HG03045 (cell line): Measurements from ENCODE around the gene SH3PXD2A.

ENCODE experiments used
- ATAC-seq: cut with Tn5 transposase; IDR thresholded peaks from one replicate; pipeline ENCODE4 v1.9.1; 2021; ENCODE audit warnings: mild to moderate bottlenecking, moderate library complexity; ENCODE audit not compliant: unreplicated experiment

Gene SH3PXD2A

DNA sequence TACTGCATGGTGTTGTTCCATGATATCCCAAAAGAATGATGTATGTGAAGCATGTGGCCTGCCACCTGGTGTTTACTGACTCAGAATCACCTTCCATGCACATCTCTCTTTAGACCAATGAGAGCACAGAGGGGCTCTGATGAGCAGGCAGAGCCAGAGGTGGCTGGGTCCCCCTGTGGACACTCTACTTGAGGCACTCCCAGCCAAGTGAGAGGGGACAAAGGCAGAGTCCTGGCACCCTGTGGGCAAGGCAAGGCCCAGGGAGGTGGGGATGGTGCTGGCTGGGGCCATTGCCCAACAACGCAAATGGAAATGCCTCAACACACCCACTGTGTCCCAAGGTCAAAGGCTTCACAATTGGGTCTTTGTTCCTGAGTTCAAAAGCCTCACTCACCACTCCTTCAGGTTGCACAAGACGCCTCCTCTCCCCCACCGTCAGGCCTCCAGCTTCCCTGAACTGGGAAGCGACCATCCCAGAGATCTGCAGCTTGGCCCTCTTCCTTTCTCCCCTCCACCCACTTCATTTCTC, 197.3 kb downstream of the SH3PXD2A start:
- no peak for ATAC-seq

DNA sequence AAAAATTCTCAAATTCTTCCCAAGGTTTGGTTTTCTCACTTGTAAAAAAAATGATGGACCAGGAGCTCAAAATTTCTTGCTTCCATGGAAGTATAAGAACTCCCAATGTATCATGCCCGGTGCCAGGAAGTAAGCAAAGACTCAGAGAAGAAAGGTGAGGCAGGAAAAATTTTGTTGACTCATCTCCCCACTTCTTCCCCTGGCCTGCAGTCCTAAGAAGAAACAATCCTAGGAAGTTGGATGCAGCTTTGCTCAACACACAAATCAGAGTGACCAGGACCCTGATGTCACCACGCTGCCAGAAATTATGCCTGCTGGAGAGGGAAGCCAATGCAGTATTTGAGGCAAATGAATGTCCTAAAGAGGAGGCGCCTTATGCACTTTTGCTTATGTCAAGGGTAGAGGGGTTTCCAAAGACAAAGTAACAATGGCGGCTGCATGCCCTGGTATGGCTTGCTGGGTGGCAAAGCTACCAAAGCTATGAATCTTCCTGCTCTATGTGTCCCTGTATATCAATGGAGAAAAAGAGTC, 198.2 kb downstream of the SH3PXD2A start:
- ATAC-seq: no peak

- no peak for ATAC-seq
Measured at GRCh38 chr10:103654925-103655324, 200.5 kb downstream of the SH3PXD2A start.

DNA sequence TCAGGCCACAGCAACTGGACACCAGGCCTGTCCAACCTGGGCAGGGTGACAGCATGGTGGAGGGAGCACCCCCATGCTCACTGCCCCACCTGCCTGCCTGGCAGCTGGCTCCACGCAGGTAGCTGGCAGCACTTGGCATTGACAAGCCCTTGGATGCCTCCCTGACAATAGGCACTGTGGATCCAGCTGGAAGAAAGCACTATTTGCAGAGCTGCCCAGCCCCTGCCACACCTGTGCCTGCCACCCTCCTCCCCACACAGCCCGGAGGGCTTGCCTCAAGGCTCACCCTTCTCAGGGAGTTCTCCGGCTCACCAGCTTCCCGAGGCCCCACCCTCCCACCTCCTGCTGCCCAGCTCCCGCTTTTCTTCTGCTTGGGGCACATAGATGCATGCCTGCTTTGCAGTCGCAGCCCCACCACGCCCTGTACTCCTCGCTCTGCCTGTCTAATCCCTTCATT, 201.8 kb downstream of the SH3PXD2A start:
- no peak for ATAC-seq

DNA sequence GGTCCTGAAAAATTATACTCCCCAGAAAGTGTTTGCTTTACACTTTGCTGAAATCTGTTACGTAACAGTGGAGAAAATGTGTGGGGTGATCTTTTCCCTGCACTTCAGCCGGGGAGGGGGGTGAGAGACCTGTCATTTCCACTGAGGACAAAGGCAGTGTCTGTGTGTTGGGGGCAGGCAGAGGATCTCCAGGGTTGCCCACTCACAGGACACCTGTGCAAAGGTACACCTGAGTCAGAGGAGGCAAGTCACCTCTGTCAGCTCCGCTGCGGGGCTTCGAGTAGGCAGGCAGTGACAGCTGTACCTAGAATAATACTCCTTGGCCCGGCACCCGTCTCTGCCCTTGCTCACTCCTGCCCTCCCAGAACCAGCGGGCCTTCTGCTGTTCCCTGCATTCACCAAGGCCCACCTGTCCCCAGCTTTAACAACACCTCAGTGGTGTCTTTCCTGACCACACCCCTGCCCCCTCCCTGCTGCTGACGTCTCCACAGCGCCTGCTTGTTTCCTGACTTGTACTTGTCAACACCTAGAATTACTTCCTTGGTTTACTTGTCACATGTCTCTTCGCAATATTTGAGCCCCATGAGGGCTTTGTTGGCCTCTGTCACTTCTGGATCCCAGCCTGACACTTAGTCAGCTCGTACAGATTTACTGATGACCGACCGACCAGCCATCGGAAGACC, 202.6 kb downstream of the SH3PXD2A start:
- ATAC-seq: no peak

GRCh38 chr10:103651783-103652476, 203.4 kb downstream of the SH3PXD2A start:
- no peak for ATAC-seq

DNA sequence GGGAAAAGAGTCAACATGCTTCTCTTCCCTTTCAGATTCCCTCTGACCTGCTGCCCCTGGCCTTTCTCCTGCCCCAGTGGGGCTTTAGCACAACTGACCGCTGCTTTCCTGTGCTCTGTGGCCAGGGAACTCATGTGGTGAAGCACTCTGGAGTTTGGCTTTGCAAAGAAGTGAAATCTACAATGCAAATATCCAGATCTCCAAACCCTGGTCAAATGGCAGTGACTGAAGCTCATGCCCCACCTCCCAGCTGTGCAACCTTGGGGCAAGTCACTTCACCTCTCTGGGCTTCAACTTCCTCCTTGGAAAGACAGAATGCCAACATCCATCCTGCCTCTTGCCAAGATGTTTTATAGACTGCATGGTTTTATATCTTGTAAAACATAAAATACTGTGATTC, 204.0 kb downstream of the SH3PXD2A start:
- ATAC-seq: no peak

- no peak for ATAC-seq
Measured at GRCh38 chr10:103649654-103650423, 205.5 kb downstream of the SH3PXD2A start.

- no peak for ATAC-seq
Measured at GRCh38 chr10:103648636-103649532, 206.5 kb downstream of the SH3PXD2A start.

DNA sequence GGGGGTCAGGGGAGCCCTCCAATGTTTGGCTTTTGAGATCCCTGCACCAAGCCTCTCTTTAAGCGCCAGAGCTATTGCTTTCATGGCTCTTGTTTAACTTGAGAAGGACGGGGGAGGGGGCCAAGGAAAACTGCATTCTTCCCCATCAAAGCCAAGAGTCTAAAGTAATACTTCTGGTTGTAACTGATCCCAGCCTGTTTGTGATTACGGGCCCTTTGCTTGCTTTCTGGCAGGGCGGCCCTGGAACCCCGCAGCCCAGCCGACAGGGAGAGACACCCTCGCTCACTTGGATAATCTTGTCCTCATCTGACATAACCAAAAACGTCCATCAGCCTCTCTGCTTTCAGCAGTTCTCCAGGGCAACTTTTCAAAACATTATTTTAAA, 207.1 kb downstream of the SH3PXD2A start:
- no peak for ATAC-seq

DNA sequence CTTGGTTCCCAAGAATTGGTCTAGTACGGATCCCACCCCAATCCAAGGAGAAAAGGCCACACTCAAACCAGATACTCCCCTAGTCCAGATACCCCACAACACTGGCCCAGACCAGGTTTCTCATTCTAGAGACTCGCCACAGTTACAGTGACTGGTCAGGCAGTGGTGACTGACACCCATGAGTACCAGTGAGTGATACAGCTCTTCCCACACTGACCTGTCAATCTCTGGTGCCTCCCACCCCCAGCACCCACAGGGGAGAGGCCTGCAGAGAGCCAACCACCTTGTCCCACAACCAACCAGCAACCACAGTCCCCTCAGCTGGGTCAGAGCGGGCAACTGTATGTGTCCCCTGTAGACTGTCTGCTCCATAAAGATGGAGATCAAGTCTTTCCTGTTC, 209.1 kb downstream of the SH3PXD2A start:
- ATAC-seq: no peak

GRCh38 chr10:103645141-103646054, 210.0 kb downstream of the SH3PXD2A start:
- no peak for ATAC-seq

DNA sequence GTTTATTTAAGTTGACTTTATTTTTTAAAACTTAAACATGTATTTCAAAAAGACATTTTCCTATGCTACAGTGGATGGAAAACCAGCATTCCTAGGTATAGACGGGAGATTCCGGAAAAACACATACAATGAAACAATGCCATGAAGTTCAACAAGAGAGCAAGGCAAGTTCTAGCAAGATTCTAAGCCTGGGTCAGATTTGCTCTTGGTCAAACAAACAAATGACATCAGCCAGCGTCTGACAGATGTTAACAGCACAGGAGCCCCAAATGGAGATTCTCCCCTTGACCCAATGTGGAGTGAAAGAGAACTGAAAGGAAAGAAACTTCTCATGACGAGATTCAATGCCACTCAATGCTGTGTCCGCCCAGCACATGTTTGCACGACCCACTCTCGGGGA, 212.0 kb downstream of the SH3PXD2A start:
- ATAC-seq: no peak

DNA sequence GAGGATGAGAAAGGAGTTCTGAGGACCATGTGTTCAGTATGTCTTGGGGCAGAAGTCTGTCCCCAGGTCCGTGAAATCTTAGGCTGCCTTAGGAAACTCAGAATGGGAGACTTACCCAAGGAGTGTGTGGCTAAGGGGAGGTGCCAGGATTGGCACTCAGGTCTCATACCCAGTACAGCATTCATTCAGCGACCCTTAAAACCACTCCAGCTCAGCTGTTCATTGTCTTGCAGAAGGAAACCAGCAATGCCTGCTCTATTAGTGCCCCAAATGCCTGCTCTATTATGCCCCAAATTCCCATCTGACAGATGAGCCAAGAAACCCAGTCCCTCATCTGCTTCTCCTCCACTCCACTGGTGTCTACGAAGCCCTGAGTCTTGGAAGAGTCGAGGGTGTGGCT, 214.1 kb downstream of the SH3PXD2A start:
- no peak for ATAC-seq

DNA sequence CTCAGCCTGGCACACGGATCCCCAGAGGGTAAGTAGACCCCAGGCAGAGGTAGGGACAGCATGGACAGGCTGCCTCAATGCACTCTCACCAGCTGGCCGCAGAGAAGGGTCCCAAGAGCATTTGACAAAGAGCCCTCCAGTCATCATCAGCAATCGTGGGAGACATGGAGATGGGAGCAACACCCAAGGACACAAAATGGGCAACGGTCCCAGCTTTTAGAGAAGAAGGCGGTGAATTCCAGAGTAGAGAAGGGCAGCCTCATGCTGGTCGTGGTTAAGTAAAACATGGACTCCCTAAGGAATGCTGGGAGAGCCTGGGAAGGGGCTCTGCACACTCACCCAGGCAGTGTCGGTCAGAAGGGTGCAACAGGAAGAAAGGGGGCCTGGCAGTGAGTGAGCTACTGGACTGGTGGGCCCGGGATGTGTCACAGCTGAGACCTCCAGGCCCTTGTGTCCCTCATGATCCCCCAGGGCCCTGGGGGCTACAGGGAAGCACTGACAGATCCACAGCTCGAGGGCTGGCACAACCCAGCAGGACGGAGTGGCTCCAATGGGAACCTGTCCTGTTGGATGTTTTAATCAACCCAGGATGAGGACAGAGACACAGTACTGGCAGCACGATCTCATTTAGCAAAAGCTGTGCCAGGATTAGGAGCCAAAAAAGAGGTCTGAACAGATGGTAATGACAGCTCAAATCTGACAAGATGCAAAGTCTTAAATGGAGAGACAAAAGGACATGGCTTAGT, 214.8 kb downstream of the SH3PXD2A start:
- no peak for ATAC-seq

GRCh38 chr10:103638948-103639347, 216.4 kb downstream of the SH3PXD2A start:
- no peak for ATAC-seq

DNA sequence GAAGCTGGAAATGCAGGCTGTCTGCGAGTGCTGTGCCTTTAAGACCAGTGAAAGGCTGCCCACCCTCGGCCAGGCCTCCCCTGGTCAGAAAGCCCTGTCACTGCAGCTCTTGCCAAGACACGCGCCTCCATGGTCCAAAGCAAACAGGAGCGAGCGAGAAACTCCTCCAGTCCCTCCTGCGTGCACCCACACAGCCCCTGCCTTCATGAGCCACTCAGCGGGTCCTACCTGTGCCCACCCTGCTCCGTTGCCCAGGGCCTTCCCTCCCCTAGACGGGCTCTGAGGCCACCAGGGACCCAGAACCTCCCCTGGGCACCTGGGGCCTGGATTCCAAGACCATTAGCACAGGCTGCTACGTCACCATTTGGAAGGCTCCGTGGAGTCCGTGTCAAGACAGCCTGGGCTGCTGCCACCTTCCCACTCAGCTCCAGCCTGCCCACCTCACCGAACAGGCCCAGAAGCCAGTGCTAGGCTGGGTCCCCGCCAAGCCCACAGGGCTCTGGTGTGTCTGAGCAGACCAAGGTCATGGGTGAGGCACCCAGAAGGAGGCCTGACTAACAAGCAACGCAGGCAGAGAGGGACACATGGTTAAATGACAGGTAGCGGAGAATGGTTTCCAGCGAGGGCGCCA, 217.3 kb downstream of the SH3PXD2A start:
- ATAC-seq: no peak

GRCh38 chr10:103637011-103637410, 218.4 kb downstream of the SH3PXD2A start:
- ATAC-seq: no peak
